ENCODE measurements around the gene KLHDC7B.
A peak's percentile ranks its signal among the peaks of the same experiment; 100 is the strongest.

The KLHDC7B gene

GRCh38 chr22:50505776-50506610 is 39.7 kb upstream of the KLHDC7B start:
- Histone ChIP-seq H3K4me1 (ENCODE audit: control insufficient read depth, insufficient read depth, low read length) (peaks cover 4% of the 10 kb centered on the region), H3K27ac (ENCODE audit: low read length) (no peak overlapping the region), H3K27me3 (ENCODE audit: control insufficient read depth, insufficient read depth, low read length) (no peaks in the 10 kb centered on the region), H3K4me3 (ENCODE audit: low read length) (no peak overlapping the region), H3K36me3 (ENCODE audit: control insufficient read depth, insufficient read depth, low read length) (peaks cover 6% of the 10 kb centered on the region; the same call in 1 of the 2 replicates), H3K9me3 (ENCODE audit: control insufficient read depth, insufficient read depth, low read length) (no peaks in the 10 kb centered on the region)
- no CpG with 5 or more reads among the region's 41 CpGs for WGBS (ENCODE audit: insufficient coverage, insufficient read length)
- no peak for DNase-seq (ENCODE audit: low read depth, low spot score)

GRCh38 chr22:50506611-50507420 is 38.9 kb upstream of the KLHDC7B start:
- Histone ChIP-seq H3K27ac (ENCODE audit: low read length) (no peak overlapping the region), H3K27me3 (ENCODE audit: control insufficient read depth, insufficient read depth, low read length) (no peaks in the 10 kb centered on the region), H3K9me3 (ENCODE audit: control insufficient read depth, insufficient read depth, low read length) (no peaks in the 10 kb centered on the region), H3K4me1 (ENCODE audit: control insufficient read depth, insufficient read depth, low read length) (peaks cover 4% of the 10 kb centered on the region), H3K4me3 (ENCODE audit: low read length) (peak overlapping the region; percentile 90), H3K36me3 (ENCODE audit: control insufficient read depth, insufficient read depth, low read length) (peaks cover 6% of the 10 kb centered on the region; the same call in 1 of the 2 replicates)
- DNase-seq (ENCODE audit: low read depth, low spot score): no peak
- WGBS (ENCODE audit: insufficient coverage, insufficient read length): no CpG with 5 or more reads among the region's 21 CpGs

DNA sequence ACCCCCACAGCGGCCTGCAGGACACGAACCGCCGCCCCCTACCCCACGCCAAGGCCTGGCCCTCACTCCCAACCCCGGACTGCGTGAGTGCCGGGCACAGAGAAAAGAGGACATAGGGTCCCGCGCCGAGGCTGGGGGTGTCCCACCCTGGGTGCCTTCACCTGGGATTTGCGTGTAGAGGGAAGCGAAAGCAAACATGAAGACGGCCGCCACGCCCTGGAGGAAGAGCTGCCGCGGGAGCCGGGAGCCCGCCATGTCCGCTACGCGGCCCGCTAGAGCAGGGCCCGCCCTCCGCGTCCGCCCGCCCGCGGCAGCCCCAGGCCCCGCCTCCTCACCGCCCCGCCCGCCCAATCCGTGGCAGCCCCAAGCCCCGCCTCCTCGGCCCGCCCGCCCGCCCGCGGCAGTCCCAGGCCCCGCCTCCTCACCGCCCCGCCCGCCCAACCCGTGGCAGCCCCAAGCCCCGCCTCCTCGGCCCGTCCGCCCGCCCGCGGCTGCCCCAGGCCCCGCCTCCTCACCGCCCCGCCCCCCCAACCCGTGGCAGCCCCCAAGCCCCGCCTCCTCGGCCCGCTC is 38.2 kb upstream of the KLHDC7B start, which contains the start of gene LMF2:
TSS of gene LMF2 (minus strand) at position 282 of the 570 bp plus-strand sequence. CDS start at position 255, 27 bp downstream.
- DNase-seq (ENCODE audit: low read depth, low spot score): no peak
- H3K9me3 ChIP-seq (ENCODE audit: control insufficient read depth, insufficient read depth, low read length): no peaks in the 10 kb centered on the region
- H3K4me1 ChIP-seq (ENCODE audit: control insufficient read depth, insufficient read depth, low read length): peaks cover 4% of the 10 kb centered on the region
- no peaks in the 10 kb centered on the region for H3K27me3 ChIP-seq (ENCODE audit: control insufficient read depth, insufficient read depth, low read length)
- peak within 1 kb of the TSS; percentile 95 for H3K4me3 ChIP-seq (ENCODE audit: low read length)
- H3K27ac ChIP-seq (ENCODE audit: low read length): no peak within 1 kb of the TSS
- WGBS (ENCODE audit: insufficient coverage, insufficient read length): no CpG with 5 or more reads among the region's 62 CpGs
- H3K36me3 ChIP-seq (ENCODE audit: control insufficient read depth, insufficient read depth, low read length): peaks cover 6% of the 10 kb centered on the region; the same call in 1 of the 2 replicates

- Histone ChIP-seq H3K4me3 (ENCODE audit: low read length) (peak within 1 kb of the TSS; percentile 95), H3K27ac (ENCODE audit: low read length) (no peak within 1 kb of the TSS), H3K27me3 (ENCODE audit: control insufficient read depth, insufficient read depth, low read length) (no peaks in the 10 kb centered on the region), H3K4me1 (ENCODE audit: control insufficient read depth, insufficient read depth, low read length) (peaks cover 4% of the 10 kb centered on the region), H3K36me3 (ENCODE audit: control insufficient read depth, insufficient read depth, low read length) (peaks cover 6% of the 10 kb centered on the region; the same call in 1 of the 2 replicates), H3K9me3 (ENCODE audit: control insufficient read depth, insufficient read depth, low read length) (no peaks in the 10 kb centered on the region)
- WGBS (ENCODE audit: insufficient coverage, insufficient read length): no CpG with 5 or more reads among the region's 76 CpGs
- DNase-seq (ENCODE audit: low read depth, low spot score): peak; percentile 93
These were observed 37.5 kb upstream of the KLHDC7B start, which contains the start of gene NCAPH2 for GRCh38 chr22:50507991-50508884. Gene NCAPH2, plus strand, starts transcription at chr22:50508224. Its CDS starts 114 bp downstream, at chr22:50508338.

DNA sequence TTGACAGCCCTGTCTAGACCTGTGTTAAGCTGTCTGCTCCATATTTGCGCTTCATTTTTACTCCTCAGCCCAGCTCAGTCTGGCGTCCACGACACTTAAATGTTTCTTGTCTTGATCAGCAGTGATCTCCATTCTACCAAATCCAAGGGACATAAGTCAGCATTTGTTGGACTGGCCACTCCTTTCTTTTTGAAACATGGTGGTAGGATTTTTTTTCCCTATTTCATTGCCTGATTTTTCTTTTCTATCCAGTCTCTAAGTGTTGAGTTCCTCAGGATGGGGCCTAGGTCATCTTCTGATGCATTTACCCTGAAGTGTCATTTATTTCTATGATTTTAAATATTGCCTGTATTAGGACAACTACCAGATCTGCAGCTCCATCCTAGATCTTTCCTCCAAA is 36.8 kb upstream of the KLHDC7B start:
- H3K36me3 ChIP-seq (ENCODE audit: control insufficient read depth, insufficient read depth, low read length): peaks cover 6% of the 10 kb centered on the region; the same call in 1 of the 2 replicates
- H3K4me3 ChIP-seq (ENCODE audit: low read length): peak overlapping the region; percentile 95; the same call in 1 of the 2 replicates
- H3K4me1 ChIP-seq (ENCODE audit: control insufficient read depth, insufficient read depth, low read length): peaks cover 4% of the 10 kb centered on the region
- H3K27me3 ChIP-seq (ENCODE audit: control insufficient read depth, insufficient read depth, low read length): no peaks in the 10 kb centered on the region
- WGBS (ENCODE audit: insufficient coverage, insufficient read length): no CpG with 5 or more reads among the region's 3 CpGs
- H3K27ac ChIP-seq (ENCODE audit: low read length): no peak overlapping the region
- no peaks in the 10 kb centered on the region for H3K9me3 ChIP-seq (ENCODE audit: control insufficient read depth, insufficient read depth, low read length)
- DNase-seq (ENCODE audit: low read depth, low spot score): no peak

DNA sequence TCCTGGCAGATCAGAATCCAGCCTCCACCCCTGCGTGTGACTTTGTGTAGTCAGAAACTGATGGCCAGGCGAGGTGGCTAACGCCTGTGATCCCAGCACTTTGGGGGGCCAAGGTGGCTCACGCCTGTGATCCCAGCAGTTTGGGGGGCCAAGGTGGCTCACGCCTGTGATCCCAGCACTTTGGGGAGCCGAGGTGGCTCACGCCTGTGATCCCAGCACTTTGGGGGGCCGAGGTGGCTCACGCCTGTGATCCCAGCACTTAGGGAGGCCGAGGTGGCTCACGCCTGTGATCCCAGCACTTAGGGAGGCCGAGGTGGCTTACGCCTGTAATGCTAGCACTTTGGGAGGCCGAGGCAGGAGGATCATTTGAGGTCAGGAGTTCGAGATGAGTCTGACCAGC is 32.5 kb upstream of the KLHDC7B start:
- no peaks in the 10 kb centered on the region for H3K9me3 ChIP-seq (ENCODE audit: control insufficient read depth, insufficient read depth, low read length)
- no peak overlapping the region for H3K4me3 ChIP-seq (ENCODE audit: low read length)
- H3K4me1 ChIP-seq (ENCODE audit: control insufficient read depth, insufficient read depth, low read length): peaks cover 2% of the 10 kb centered on the region; the same call in 1 of the 2 replicates
- WGBS (ENCODE audit: insufficient coverage, insufficient read length): no CpG with 5 or more reads among the region's 15 CpGs
- peaks cover 4% of the 10 kb centered on the region for H3K36me3 ChIP-seq (ENCODE audit: control insufficient read depth, insufficient read depth, low read length)
- no peaks in the 10 kb centered on the region for H3K27me3 ChIP-seq (ENCODE audit: control insufficient read depth, insufficient read depth, low read length)
- no peak for DNase-seq (ENCODE audit: low read depth, low spot score)
- H3K27ac ChIP-seq (ENCODE audit: low read length): no peak overlapping the region

GRCh38 chr22:50516068-50516467 is 29.6 kb upstream of the KLHDC7B start:
- Histone ChIP-seq H3K27me3 (ENCODE audit: control insufficient read depth, insufficient read depth, low read length) (no peaks in the 10 kb centered on the region), H3K4me1 (ENCODE audit: control insufficient read depth, insufficient read depth, low read length) (no peaks in the 10 kb centered on the region), H3K9me3 (ENCODE audit: control insufficient read depth, insufficient read depth, low read length) (no peaks in the 10 kb centered on the region), H3K36me3 (ENCODE audit: control insufficient read depth, insufficient read depth, low read length) (peaks cover 15% of the 10 kb centered on the region), H3K4me3 (ENCODE audit: low read length) (no peak overlapping the region), H3K27ac (ENCODE audit: low read length) (no peak overlapping the region)
- WGBS (ENCODE audit: insufficient coverage, insufficient read length): no CpG with 5 or more reads among the region's 8 CpGs
- DNase-seq (ENCODE audit: low read depth, low spot score): no peak

GRCh38 chr22:50516891-50517290 is 28.8 kb upstream of the KLHDC7B start:
- Histone ChIP-seq H3K4me3 (ENCODE audit: low read length) (no peak overlapping the region), H3K9me3 (ENCODE audit: control insufficient read depth, insufficient read depth, low read length) (no peaks in the 10 kb centered on the region), H3K4me1 (ENCODE audit: control insufficient read depth, insufficient read depth, low read length) (no peaks in the 10 kb centered on the region), H3K27me3 (ENCODE audit: control insufficient read depth, insufficient read depth, low read length) (no peaks in the 10 kb centered on the region), H3K36me3 (ENCODE audit: control insufficient read depth, insufficient read depth, low read length) (peaks cover 19% of the 10 kb centered on the region), H3K27ac (ENCODE audit: low read length) (no peak overlapping the region)
- DNase-seq (ENCODE audit: low read depth, low spot score): no peak
- no CpG with 5 or more reads among the region's 16 CpGs for WGBS (ENCODE audit: insufficient coverage, insufficient read length)

DNA sequence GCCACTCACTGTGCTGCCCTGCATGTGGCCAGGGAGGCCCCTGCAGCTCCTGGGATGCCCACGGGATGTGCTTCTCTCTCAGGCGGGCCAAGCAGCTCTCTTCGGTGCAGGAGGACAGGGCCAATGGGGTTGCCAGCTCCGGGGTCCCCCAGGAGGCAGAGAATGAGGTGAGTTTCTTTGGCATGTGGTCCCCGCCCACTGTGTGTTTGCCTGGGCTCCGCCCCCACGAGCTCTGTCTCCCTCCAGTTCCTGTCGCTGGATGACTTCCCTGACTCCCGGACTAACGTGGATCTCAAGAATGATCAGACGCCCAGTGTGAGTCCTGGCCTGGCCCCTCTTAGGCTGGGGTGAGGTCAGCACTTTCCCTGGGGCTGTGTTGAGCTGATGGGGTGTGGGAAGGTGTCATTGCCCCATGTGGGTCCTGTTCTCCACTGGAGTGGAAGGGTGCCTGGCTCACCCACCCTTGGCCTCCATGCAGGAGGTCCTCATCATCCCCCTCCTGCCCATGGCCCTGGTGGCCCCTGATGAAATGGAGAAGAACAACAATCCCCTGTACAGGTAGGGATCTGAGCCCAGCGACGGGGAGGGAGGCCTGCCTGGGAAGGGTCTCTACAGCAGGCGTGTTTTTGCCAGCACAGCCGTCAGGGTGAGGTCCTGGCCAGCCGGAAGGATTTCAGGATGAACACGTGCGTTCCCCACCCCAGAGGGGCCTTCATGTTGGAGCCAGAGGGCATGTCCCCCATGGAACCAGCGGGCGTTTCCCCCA is 28.0 kb upstream of the KLHDC7B start:
- DNase-seq (ENCODE audit: low read depth, low spot score): no peak
- Histone ChIP-seq H3K9me3 (ENCODE audit: control insufficient read depth, insufficient read depth, low read length) (no peaks in the 10 kb centered on the region), H3K4me1 (ENCODE audit: control insufficient read depth, insufficient read depth, low read length) (no peaks in the 10 kb centered on the region), H3K4me3 (ENCODE audit: low read length) (no peak overlapping the region), H3K27me3 (ENCODE audit: control insufficient read depth, insufficient read depth, low read length) (no peaks in the 10 kb centered on the region), H3K27ac (ENCODE audit: low read length) (no peak overlapping the region), H3K36me3 (ENCODE audit: control insufficient read depth, insufficient read depth, low read length) (peaks cover 26% of the 10 kb centered on the region)
- WGBS (ENCODE audit: insufficient coverage, insufficient read length): no CpG with 5 or more reads among the region's 20 CpGs
